ENCODE data around the gene CDH4. TPM values are rescaled to one million over a fixed set of nuclear protein-coding genes. Genes with fewer than 3 reads are reported as not detected.

The CDH4 gene
- total and polyA plus RNA-seq, 2 donors from 2014 or later, result 1.1 TPM; not detected in 1

- no peaks in the 10 kb centered on the region for H3K4me1 ChIP-seq (ENCODE audit: control insufficient read depth in 2 of 3, insufficient read depth in 2 of 3, low read depth in 1 of 3, low read length in 3 of 3)
- no peak for TF ChIP-seq CTCF (IDR thresholded peaks at IDR 0.05; ENCODE audit: borderline replicate concordance, extremely low read depth, insufficient read depth)
- H3K4me3 ChIP-seq (ENCODE audit: low read length in 3 of 3), result no peak overlapping the region
- DNase-seq (no peak), FAIRE-seq (no peak)
- intact Hi-C loops (cut with DNase I), result no loop called here
- H3K9ac ChIP-seq (ENCODE audit: low read length in 3 of 3), result no peak overlapping the region
- no peak overlapping the region for H3K27ac ChIP-seq (ENCODE audit: low read depth in 2 of 2, low read length in 2 of 2)
- H3K9me3 ChIP-seq (ENCODE audit: control insufficient read depth in 2 of 3, insufficient read depth in 1 of 3, low read length in 3 of 3), result no peaks in the 10 kb centered on the region
- peaks cover 3% of the 10 kb centered on the region for H3K27me3 ChIP-seq (ENCODE audit: control insufficient read depth, insufficient read depth, low read length)
- no peaks in the 10 kb centered on the region for H3K36me3 ChIP-seq (ENCODE audit: control insufficient read depth in 2 of 3, insufficient read depth in 3 of 3, low read length in 3 of 3)
Measured at GRCh38 chr20:61220131-61220530, 31.9 kb upstream of the CDH4 start.

- DNase-seq, result no peak
- Histone ChIP-seq H3K27ac (ENCODE audit: low read depth in 2 of 2, low read length in 2 of 2) (no peak overlapping the region), H3K4me1 (ENCODE audit: control insufficient read depth in 2 of 3, insufficient read depth in 2 of 3, low read depth in 1 of 3, low read length in 3 of 3) (no peaks in the 10 kb centered on the region), H3K9me3 (ENCODE audit: control insufficient read depth in 2 of 3, insufficient read depth in 1 of 3, low read length in 3 of 3) (no peaks in the 10 kb centered on the region), H3K4me3 (ENCODE audit: low read length in 3 of 3) (no peak overlapping the region), H3K36me3 (ENCODE audit: control insufficient read depth in 2 of 3, insufficient read depth in 3 of 3, low read length in 3 of 3) (no peaks in the 10 kb centered on the region), H3K9ac (ENCODE audit: low read length in 3 of 3) (no peak overlapping the region), H3K27me3 (ENCODE audit: control insufficient read depth, insufficient read depth, low read length) (peaks cover 3% of the 10 kb centered on the region)
- no peak for FAIRE-seq
- no peak for TF ChIP-seq CTCF (IDR thresholded peaks at IDR 0.05; ENCODE audit: borderline replicate concordance, extremely low read depth, insufficient read depth)
- intact Hi-C loops (cut with DNase I), result no loop called here
Measured at GRCh38 chr20:61220626-61221325, 31.3 kb upstream of the CDH4 start.

GRCh38 chr20:61222699-61223098 lies 29.4 kb upstream of the CDH4 start:
- no peak overlapping the region for H3K4me3 ChIP-seq (ENCODE audit: low read length in 3 of 3)
- H3K27ac ChIP-seq (ENCODE audit: low read depth in 2 of 2, low read length in 2 of 2), result no peak overlapping the region
- DNase-seq, result no peak
- H3K9ac ChIP-seq (ENCODE audit: low read length in 3 of 3), result no peak overlapping the region
- intact Hi-C loops (cut with DNase I), result no loop called here
- no peak for TF ChIP-seq CTCF (IDR thresholded peaks at IDR 0.05; ENCODE audit: borderline replicate concordance, extremely low read depth, insufficient read depth)
- no peaks in the 10 kb centered on the region for H3K9me3 ChIP-seq (ENCODE audit: control insufficient read depth in 2 of 3, insufficient read depth in 1 of 3, low read length in 3 of 3)
- H3K36me3 ChIP-seq (ENCODE audit: control insufficient read depth in 2 of 3, insufficient read depth in 3 of 3, low read length in 3 of 3), result no peaks in the 10 kb centered on the region
- H3K27me3 ChIP-seq (ENCODE audit: control insufficient read depth, insufficient read depth, low read length), result peaks cover 3% of the 10 kb centered on the region
- H3K4me1 ChIP-seq (ENCODE audit: control insufficient read depth in 2 of 3, insufficient read depth in 2 of 3, low read depth in 1 of 3, low read length in 3 of 3), result no peaks in the 10 kb centered on the region
- no peak for FAIRE-seq

GRCh38 chr20:61223121-61223520 lies 28.9 kb upstream of the CDH4 start:
- Histone ChIP-seq H3K9ac (ENCODE audit: low read length in 3 of 3) (no peak overlapping the region), H3K4me3 (ENCODE audit: low read length in 3 of 3) (no peak overlapping the region), H3K27me3 (ENCODE audit: control insufficient read depth, insufficient read depth, low read length) (peaks cover 3% of the 10 kb centered on the region), H3K27ac (ENCODE audit: low read depth in 2 of 2, low read length in 2 of 2) (no peak overlapping the region), H3K36me3 (ENCODE audit: control insufficient read depth in 2 of 3, insufficient read depth in 3 of 3, low read length in 3 of 3) (no peaks in the 10 kb centered on the region), H3K4me1 (ENCODE audit: control insufficient read depth in 2 of 3, insufficient read depth in 2 of 3, low read depth in 1 of 3, low read length in 3 of 3) (no peaks in the 10 kb centered on the region), H3K9me3 (ENCODE audit: control insufficient read depth in 2 of 3, insufficient read depth in 1 of 3, low read length in 3 of 3) (no peaks in the 10 kb centered on the region)
- FAIRE-seq (no peak), DNase-seq (no peak)
- intact Hi-C loops (cut with DNase I), result no loop called here
- TF ChIP-seq CTCF (IDR thresholded peaks at IDR 0.05; ENCODE audit: borderline replicate concordance, extremely low read depth, insufficient read depth), result no peak

Measured in kidney (tissue), 14 donors.